Activated naive CD8-positive, alpha-beta T cell treated with anti-CD3 and anti-CD28 coated beads, Interleukin-2, amount 50 U/mL, for 24 hours (primary cell): ENCODE results near the gene GRIK3.

Source experiments
- ATAC-seq: fragments of 150-1000 bp; cut with Tn5 transposase; one replicate; pipeline ENCODE4 v1.10.0; 2021
- DNase-seq: peaks from one replicate; pipeline ENCODE4 v3.0.0; 2021
- H3K27ac Mint-ChIP-seq: one replicate; pipeline ENCODE4 v1.8.0; 2021; ENCODE audit warnings: mild to moderate bottlenecking, mixed read lengths
- H3K27me3 Mint-ChIP-seq: one replicate; pipeline ENCODE4 v1.8.0; 2021; ENCODE audit warnings: mixed read lengths
- H3K36me3 Mint-ChIP-seq: one replicate; pipeline ENCODE4 v1.8.0; 2021; ENCODE audit warnings: low read depth, mixed read lengths
- H3K4me1 Mint-ChIP-seq: one replicate; pipeline ENCODE4 v1.8.0; 2021; ENCODE audit warnings: mixed read lengths
- H3K4me3 Mint-ChIP-seq: one replicate; pipeline ENCODE4 v1.8.0; 2021; ENCODE audit warnings: mild to moderate bottlenecking, moderate library complexity, mixed read lengths
- H3K9me3 Mint-ChIP-seq: one replicate; pipeline ENCODE4 v1.8.0; 2021; ENCODE audit warnings: mixed read lengths

Gene GRIK3

GRCh38 chr1:37036667-37037053 lies 2.3 kb upstream of the GRIK3 start:
- Mint-ChIP-seq H3K4me1 (peaks cover 10% of the 10 kb centered on the region), H3K27me3 (peaks cover 70% of the 10 kb centered on the region), H3K9me3 (no peaks in the 10 kb centered on the region), H3K4me3 (no peak overlapping the region), H3K27ac (no peak overlapping the region), H3K36me3 (no peaks in the 10 kb centered on the region)
- no peak for DNase-seq
- ATAC-seq = no peak

- peaks cover 69% of the 10 kb centered on the region for H3K27me3 Mint-ChIP-seq
- H3K4me3 Mint-ChIP-seq = no peak overlapping the region
- no peak overlapping the region for H3K27ac Mint-ChIP-seq
- peaks cover 10% of the 10 kb centered on the region for H3K4me1 Mint-ChIP-seq
- no peaks in the 10 kb centered on the region for H3K36me3 Mint-ChIP-seq
- peak; percentile 29 for DNase-seq
- H3K9me3 Mint-ChIP-seq = no peaks in the 10 kb centered on the region
- ATAC-seq = peak; percentile 42
These were observed 1.7 kb upstream of the GRIK3 start for GRCh38 chr1:37035796-37036666.

- no peak overlapping the region for H3K27ac Mint-ChIP-seq
- H3K4me1 Mint-ChIP-seq = peaks cover 10% of the 10 kb centered on the region
- H3K27me3 Mint-ChIP-seq = peaks cover 66% of the 10 kb centered on the region
- peak overlapping the region; percentile 11 for H3K4me3 Mint-ChIP-seq
- no peaks in the 10 kb centered on the region for H3K9me3 Mint-ChIP-seq
- no peak for ATAC-seq
- no peaks in the 10 kb centered on the region for H3K36me3 Mint-ChIP-seq
- DNase-seq = no peak
These were observed 838 bp upstream of the GRIK3 start for GRCh38 chr1:37035014-37035691.

GRCh38 chr1:37033355-37034101 lies 787 bp downstream of the GRIK3 start:
- no peaks in the 10 kb centered on the region for H3K36me3 Mint-ChIP-seq
- no peak overlapping the region for H3K4me3 Mint-ChIP-seq
- DNase-seq = no peak
- no peaks in the 10 kb centered on the region for H3K9me3 Mint-ChIP-seq
- H3K4me1 Mint-ChIP-seq = peaks cover 10% of the 10 kb centered on the region
- ATAC-seq = no peak
- H3K27ac Mint-ChIP-seq = no peak overlapping the region
- H3K27me3 Mint-ChIP-seq = peaks cover 60% of the 10 kb centered on the region

GRCh38 chr1:37032660-37033354 lies 1.5 kb downstream of the GRIK3 start:
- Mint-ChIP-seq H3K4me3 (no peak overlapping the region), H3K27me3 (peaks cover 54% of the 10 kb centered on the region), H3K27ac (no peak overlapping the region), H3K9me3 (no peaks in the 10 kb centered on the region), H3K36me3 (no peaks in the 10 kb centered on the region), H3K4me1 (peaks cover 10% of the 10 kb centered on the region)
- ATAC-seq (no peak), DNase-seq (no peak)

GRCh38 chr1:37031871-37032270 lies 2.4 kb downstream of the GRIK3 start:
- no peak overlapping the region for H3K27ac Mint-ChIP-seq
- DNase-seq (no peak), ATAC-seq (no peak)
- H3K36me3 Mint-ChIP-seq = no peaks in the 10 kb centered on the region
- peaks cover 51% of the 10 kb centered on the region for H3K27me3 Mint-ChIP-seq
- no peaks in the 10 kb centered on the region for H3K9me3 Mint-ChIP-seq
- no peak overlapping the region for H3K4me3 Mint-ChIP-seq
- peaks cover 10% of the 10 kb centered on the region for H3K4me1 Mint-ChIP-seq

GRCh38 chr1:37031429-37031828 lies 2.9 kb downstream of the GRIK3 start:
- no peaks in the 10 kb centered on the region for H3K36me3 Mint-ChIP-seq
- no peak for DNase-seq
- peaks cover 50% of the 10 kb centered on the region for H3K27me3 Mint-ChIP-seq
- no peak overlapping the region for H3K4me3 Mint-ChIP-seq
- H3K4me1 Mint-ChIP-seq = peaks cover 10% of the 10 kb centered on the region
- no peak overlapping the region for H3K27ac Mint-ChIP-seq
- H3K9me3 Mint-ChIP-seq = no peaks in the 10 kb centered on the region
- ATAC-seq = no peak

GRCh38 chr1:37028981-37029617 lies 5.2 kb downstream of the GRIK3 start:
- H3K36me3 Mint-ChIP-seq = no peaks in the 10 kb centered on the region

GRCh38 chr1:37021502-37021901 lies 12.8 kb downstream of the GRIK3 start:
- H3K4me3 Mint-ChIP-seq = no peak overlapping the region
- peaks cover 15% of the 10 kb centered on the region for H3K27me3 Mint-ChIP-seq
- no peak overlapping the region for H3K27ac Mint-ChIP-seq
- no peaks in the 10 kb centered on the region for H3K9me3 Mint-ChIP-seq
- no peak for DNase-seq
- no peak for ATAC-seq
- H3K4me1 Mint-ChIP-seq = no peaks in the 10 kb centered on the region
- no peaks in the 10 kb centered on the region for H3K36me3 Mint-ChIP-seq

More at GRCh38 chr1:37028981-37029617, 5.2 kb downstream of the GRIK3 start:
- Mint-ChIP-seq H3K4me3 (no peak overlapping the region), H3K9me3 (no peaks in the 10 kb centered on the region), H3K4me1 (no peaks in the 10 kb centered on the region), H3K27ac (no peak overlapping the region), H3K27me3 (peaks cover 34% of the 10 kb centered on the region)
- DNase-seq (no peak), ATAC-seq (no peak)

- no peaks in the 10 kb centered on the region for H3K9me3 Mint-ChIP-seq
- H3K27ac Mint-ChIP-seq = no peak overlapping the region
- H3K4me1 Mint-ChIP-seq = no peaks in the 10 kb centered on the region
- peaks cover 13% of the 10 kb centered on the region for H3K27me3 Mint-ChIP-seq
- no peaks in the 10 kb centered on the region for H3K36me3 Mint-ChIP-seq
- ATAC-seq (no peak), DNase-seq (no peak)
- H3K4me3 Mint-ChIP-seq = no peak overlapping the region
These were observed 13.6 kb downstream of the GRIK3 start for GRCh38 chr1:37020653-37021277.

- H3K4me3 Mint-ChIP-seq = no peak overlapping the region
- peaks cover 16% of the 10 kb centered on the region for H3K27me3 Mint-ChIP-seq
- no peaks in the 10 kb centered on the region for H3K9me3 Mint-ChIP-seq
- no peak overlapping the region for H3K27ac Mint-ChIP-seq
- ATAC-seq (no peak), DNase-seq (no peak)
- H3K4me1 Mint-ChIP-seq = no peaks in the 10 kb centered on the region
- H3K36me3 Mint-ChIP-seq = no peaks in the 10 kb centered on the region
These were observed 15.8 kb downstream of the GRIK3 start for GRCh38 chr1:37018510-37018909.

- no peak overlapping the region for H3K4me3 Mint-ChIP-seq
- no peaks in the 10 kb centered on the region for H3K4me1 Mint-ChIP-seq
- no peaks in the 10 kb centered on the region for H3K9me3 Mint-ChIP-seq
- no peaks in the 10 kb centered on the region for H3K36me3 Mint-ChIP-seq
- peaks cover 16% of the 10 kb centered on the region for H3K27me3 Mint-ChIP-seq
- no peak overlapping the region for H3K27ac Mint-ChIP-seq
- ATAC-seq (no peak), DNase-seq (no peak)
These were observed 16.6 kb downstream of the GRIK3 start for GRCh38 chr1:37017720-37018119.

- H3K27ac Mint-ChIP-seq = no peak overlapping the region
- H3K27me3 Mint-ChIP-seq = peaks cover 16% of the 10 kb centered on the region
- no peak overlapping the region for H3K4me3 Mint-ChIP-seq
- DNase-seq (no peak), ATAC-seq (no peak)
- no peaks in the 10 kb centered on the region for H3K4me1 Mint-ChIP-seq
- H3K36me3 Mint-ChIP-seq = no peaks in the 10 kb centered on the region
- no peaks in the 10 kb centered on the region for H3K9me3 Mint-ChIP-seq
These were observed 18.2 kb downstream of the GRIK3 start for GRCh38 chr1:37016121-37016520.
